ENCODE measurements around the gene LRRC34. TPM values are rescaled to one million over a fixed set of nuclear protein-coding genes. Genes with fewer than 3 reads are reported as not detected.
A peak's percentile ranks its signal among the peaks of the same experiment; 100 is the strongest.

LRRC34 gene
- total and polyA plus RNA-seq, 10 of the 15 experiments (the other 5 are each of a cell fraction or from before 2014, with no cell fraction given) = 0.24 to 3.7 (median 1.7) TPM

DNA sequence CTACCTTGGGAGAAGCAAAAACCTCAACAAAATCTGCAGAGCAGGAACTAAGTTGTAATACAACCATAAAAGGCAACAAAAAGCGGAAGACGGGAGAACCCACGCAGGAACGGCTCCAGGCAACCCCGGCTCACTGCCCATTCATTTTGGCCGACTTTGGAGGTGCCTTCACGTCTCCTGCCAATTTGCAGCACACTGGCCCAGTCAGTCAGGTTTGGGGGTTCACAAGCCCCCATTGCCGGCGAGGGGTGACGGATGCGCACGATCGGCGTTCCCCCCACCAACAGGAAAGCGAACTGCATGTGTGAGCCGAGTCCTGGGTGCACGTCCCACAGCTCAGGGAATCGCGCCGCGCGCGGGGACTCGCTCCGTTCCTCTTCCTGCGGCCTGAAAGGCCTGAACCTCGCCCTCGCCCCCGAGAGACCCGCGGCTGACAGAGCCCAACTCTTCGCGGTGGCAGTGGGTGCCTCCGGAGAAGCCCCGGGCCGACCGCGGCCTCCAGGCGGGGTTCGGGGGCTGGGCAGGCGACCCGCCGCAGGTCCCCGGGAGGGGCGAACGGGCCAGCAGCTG is 48.3 kb downstream of the LRRC34 start (continued):
- TF ChIP-seq FOXM1 (IDR thresholded peaks at IDR 0.05; ENCODE audit: low read depth, low read length) (no peak; the same call in 1 of the 2 replicates), ASH2L (IDR thresholded peaks at IDR 0.05; ENCODE audit: borderline replicate concordance, low read depth) (0 out of 2 replicates have a peak, but pooled peaks have one; percentile 41), ZNF217 (IDR thresholded peaks at IDR 0.05) (0 out of 2 replicates have a peak, but pooled peaks have one; percentile 26), NFYB (IDR thresholded peaks at IDR 0.05; ENCODE audit: insufficient read depth, low read depth, low read length) (no peak), RUNX3 (IDR thresholded peaks at IDR 0.05; ENCODE audit: low read length) (peak; percentile 12; the same call in 1 of the 2 replicates), CREB1 (IDR thresholded peaks at IDR 0.05; ENCODE audit: low read depth) (peak; percentile 53; the same call in 1 of the 2 replicates), RELA (IDR thresholded peaks at IDR 0.05; ENCODE audit: borderline replicate concordance, partially characterized antibody) (peak; percentile 47), CHD4 (IDR thresholded peaks at IDR 0.05) (no peak), ESRRA (IDR thresholded peaks at IDR 0.05; ENCODE audit: low read length) (no peak), JUNB (IDR thresholded peaks at IDR 0.05) (no peak), ZBTB11 (CRISPR knock-in tag; IDR thresholded peaks at IDR 0.05) (no peak), PBX3 (IDR thresholded peaks at IDR 0.05; ENCODE audit: insufficient replicate concordance, low read depth, low read length) (no peak), CHD1 (IDR thresholded peaks at IDR 0.05; ENCODE audit: low read depth, low read length) (no peak), ZZZ3 (IDR thresholded peaks at IDR 0.05; ENCODE audit: control insufficient read depth, insufficient read length, low read depth) (no peak), PAX8 (IDR thresholded peaks at IDR 0.05) (no peak), SUPT20H (IDR thresholded peaks at IDR 0.05; ENCODE audit: borderline replicate concordance, control insufficient read depth, low read depth, low read length) (no peak), MTA2 (IDR thresholded peaks at IDR 0.05; ENCODE audit: low read depth) (no peak; the same call in none of the 2 replicates), TARDBP (IDR thresholded peaks at IDR 0.05; ENCODE audit: borderline replicate concordance) (no peak), IRF5 (IDR thresholded peaks at IDR 0.05; ENCODE audit: borderline replicate concordance) (no peak), SIX5 (IDR thresholded peaks at IDR 0.05; ENCODE audit: low read depth, low read length, severe bottlenecking) (no peak)
- TF ChIP-seq, protein P1, sequence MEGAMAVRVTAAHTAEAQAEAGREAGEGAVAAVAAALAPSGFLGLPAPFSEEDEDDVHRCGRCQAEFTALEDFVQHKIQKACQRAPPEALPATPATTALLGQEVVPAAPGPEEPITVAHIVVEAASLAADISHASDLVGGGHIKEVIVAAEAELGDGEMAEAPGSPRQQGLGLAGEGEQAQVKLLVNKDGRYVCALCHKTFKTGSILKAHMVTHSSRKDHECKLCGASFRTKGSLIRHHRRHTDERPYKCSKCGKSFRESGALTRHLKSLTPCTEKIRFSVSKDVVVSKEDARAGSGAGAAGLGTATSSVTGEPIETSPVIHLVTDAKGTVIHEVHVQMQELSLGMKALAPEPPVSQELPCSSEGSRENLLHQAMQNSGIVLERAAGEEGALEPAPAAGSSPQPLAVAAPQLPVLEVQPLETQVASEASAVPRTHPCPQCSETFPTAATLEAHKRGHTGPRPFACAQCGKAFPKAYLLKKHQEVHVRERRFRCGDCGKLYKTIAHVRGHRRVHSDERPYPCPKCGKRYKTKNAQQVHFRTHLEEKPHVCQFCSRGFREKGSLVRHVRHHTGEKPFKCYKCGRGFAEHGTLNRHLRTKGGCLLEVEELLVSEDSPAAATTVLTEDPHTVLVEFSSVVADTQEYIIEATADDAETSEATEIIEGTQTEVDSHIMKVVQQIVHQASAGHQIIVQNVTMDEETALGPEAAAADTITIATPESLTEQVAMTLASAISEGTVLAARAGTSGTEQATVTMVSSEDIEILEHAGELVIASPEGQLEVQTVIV (IDR thresholded peaks at IDR 0.05; ENCODE audit: borderline replicate concordance, partially characterized antibody) = no peak
- TF ChIP-seq, protein P2, sequence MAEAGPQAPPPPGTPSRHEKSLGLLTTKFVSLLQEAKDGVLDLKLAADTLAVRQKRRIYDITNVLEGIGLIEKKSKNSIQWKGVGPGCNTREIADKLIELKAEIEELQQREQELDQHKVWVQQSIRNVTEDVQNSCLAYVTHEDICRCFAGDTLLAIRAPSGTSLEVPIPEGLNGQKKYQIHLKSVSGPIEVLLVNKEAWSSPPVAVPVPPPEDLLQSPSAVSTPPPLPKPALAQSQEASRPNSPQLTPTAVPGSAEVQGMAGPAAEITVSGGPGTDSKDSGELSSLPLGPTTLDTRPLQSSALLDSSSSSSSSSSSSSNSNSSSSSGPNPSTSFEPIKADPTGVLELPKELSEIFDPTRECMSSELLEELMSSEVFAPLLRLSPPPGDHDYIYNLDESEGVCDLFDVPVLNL (IDR thresholded peaks at IDR 0.05; ENCODE audit: low read depth, low read length) = no peak
